GM23338 (cell line): ENCODE results near the gene UCN2.

Experiments used
- CREB1 ChIP-seq: fragments of 250-450 bp; sonication (Bioruptor Pico); IDR thresholded peaks from 2 replicates; pipeline ENCODE4 v1.5.0; 2020; ENCODE audit warnings: low read depth, mild to moderate bottlenecking, moderate library complexity
- EZH2 ChIP-seq: fragments of 200-600 bp; sonication (generic); IDR thresholded peaks from one replicate; pipeline ENCODE4 v1.8.0; 2017; ENCODE audit warnings: antibody characterized with exemption, mild to moderate bottlenecking, low read depth; ENCODE audit not compliant: unreplicated experiment
- EZH2phosphoT487 ChIP-seq: fragments of 200-600 bp; sonication (generic); IDR thresholded peaks from one replicate; pipeline ENCODE4 v1.8.1; 2018; ENCODE audit warnings: antibody characterized with exemption; ENCODE audit not compliant: unreplicated experiment
- JUNB ChIP-seq: IDR thresholded peaks from one replicate; pipeline ENCODE4 v1.6.1; 2016; ENCODE audit warnings: antibody characterized with exemption; ENCODE audit not compliant: unreplicated experiment
- NANOG ChIP-seq: IDR thresholded peaks from 2 replicates; pipeline ENCODE4 v1.6.1; 2016; ENCODE audit warnings: antibody characterized with exemption, borderline replicate concordance
- POLR2AphosphoS5 ChIP-seq: IDR thresholded peaks from 2 replicates; pipeline ENCODE4 v1.6.1; 2016; ENCODE audit warnings: antibody characterized with exemption, low read depth
- TF ChIP-seq, protein P1 (sequence below), 2 experiments: fragments of 200-600 bp in 1 of 2; sonication (generic) in 1 of 2; conservative IDR thresholded peaks; 2 replicates each; pipeline versions ENCODE4 v1.5.1 to v1.6.1; 2016 to 2017; ENCODE audit warnings: antibody characterized with exemption in 2 of 2, low read depth in 2 of 2, mild to moderate bottlenecking in 2 of 2, moderate library complexity in 1 of 2
- TF ChIP-seq, protein P2 (sequence below): IDR thresholded peaks from one replicate; pipeline ENCODE4 v1.6.1; 2018; ENCODE audit warnings: antibody characterized with exemption; ENCODE audit not compliant: unreplicated experiment
- TF ChIP-seq, protein P3 (sequence below): IDR thresholded peaks from 2 replicates; pipeline ENCODE4 v1.6.1; 2016; ENCODE audit warnings: antibody characterized with exemption

DNA sequence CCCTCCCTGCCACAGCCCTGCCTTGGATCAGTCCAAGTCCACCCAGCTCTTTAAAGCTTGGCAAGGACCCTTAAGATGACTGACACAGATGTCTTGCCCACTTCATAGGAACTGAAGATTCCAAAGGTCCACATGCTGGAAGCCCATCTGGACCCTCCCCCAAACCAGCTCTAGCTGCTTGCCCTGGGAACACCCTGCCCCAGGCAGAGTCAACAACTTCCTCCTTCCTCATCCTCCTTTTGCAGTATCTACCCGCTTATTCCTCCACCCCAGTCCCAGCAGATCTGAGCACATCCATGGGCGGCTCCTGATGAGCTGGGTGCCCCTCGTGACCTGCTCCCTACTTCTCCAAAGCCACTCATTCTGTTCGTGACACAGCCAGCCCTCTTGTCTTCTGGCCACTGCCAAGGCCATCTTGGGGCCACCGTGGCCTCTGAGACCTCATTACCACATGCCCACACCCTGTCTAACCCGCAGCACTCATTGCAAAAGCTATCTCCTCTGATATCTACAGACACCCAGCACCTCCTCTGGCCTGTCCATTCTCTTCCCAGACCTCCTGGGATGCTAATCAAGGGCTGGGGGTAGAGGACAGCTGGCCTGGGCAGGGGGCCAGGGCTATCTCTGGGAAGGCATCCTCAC lies 5.0 kb downstream of the UCN2 start:
- TF ChIP-seq EZH2 (no peak), EZH2phosphoT487 (no peak), POLR2AphosphoS5 (no peak), CREB1 (no peak), JUNB (no peak), NANOG (no peak)
- TF ChIP-seq, protein P1, sequence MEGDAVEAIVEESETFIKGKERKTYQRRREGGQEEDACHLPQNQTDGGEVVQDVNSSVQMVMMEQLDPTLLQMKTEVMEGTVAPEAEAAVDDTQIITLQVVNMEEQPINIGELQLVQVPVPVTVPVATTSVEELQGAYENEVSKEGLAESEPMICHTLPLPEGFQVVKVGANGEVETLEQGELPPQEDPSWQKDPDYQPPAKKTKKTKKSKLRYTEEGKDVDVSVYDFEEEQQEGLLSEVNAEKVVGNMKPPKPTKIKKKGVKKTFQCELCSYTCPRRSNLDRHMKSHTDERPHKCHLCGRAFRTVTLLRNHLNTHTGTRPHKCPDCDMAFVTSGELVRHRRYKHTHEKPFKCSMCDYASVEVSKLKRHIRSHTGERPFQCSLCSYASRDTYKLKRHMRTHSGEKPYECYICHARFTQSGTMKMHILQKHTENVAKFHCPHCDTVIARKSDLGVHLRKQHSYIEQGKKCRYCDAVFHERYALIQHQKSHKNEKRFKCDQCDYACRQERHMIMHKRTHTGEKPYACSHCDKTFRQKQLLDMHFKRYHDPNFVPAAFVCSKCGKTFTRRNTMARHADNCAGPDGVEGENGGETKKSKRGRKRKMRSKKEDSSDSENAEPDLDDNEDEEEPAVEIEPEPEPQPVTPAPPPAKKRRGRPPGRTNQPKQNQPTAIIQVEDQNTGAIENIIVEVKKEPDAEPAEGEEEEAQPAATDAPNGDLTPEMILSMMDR (conservative IDR thresholded peaks at IDR 0.05; ENCODE audit: low read depth in 2 of 2), result no peak; a peak in 1 of 4 replicates
- TF ChIP-seq, protein P2, sequence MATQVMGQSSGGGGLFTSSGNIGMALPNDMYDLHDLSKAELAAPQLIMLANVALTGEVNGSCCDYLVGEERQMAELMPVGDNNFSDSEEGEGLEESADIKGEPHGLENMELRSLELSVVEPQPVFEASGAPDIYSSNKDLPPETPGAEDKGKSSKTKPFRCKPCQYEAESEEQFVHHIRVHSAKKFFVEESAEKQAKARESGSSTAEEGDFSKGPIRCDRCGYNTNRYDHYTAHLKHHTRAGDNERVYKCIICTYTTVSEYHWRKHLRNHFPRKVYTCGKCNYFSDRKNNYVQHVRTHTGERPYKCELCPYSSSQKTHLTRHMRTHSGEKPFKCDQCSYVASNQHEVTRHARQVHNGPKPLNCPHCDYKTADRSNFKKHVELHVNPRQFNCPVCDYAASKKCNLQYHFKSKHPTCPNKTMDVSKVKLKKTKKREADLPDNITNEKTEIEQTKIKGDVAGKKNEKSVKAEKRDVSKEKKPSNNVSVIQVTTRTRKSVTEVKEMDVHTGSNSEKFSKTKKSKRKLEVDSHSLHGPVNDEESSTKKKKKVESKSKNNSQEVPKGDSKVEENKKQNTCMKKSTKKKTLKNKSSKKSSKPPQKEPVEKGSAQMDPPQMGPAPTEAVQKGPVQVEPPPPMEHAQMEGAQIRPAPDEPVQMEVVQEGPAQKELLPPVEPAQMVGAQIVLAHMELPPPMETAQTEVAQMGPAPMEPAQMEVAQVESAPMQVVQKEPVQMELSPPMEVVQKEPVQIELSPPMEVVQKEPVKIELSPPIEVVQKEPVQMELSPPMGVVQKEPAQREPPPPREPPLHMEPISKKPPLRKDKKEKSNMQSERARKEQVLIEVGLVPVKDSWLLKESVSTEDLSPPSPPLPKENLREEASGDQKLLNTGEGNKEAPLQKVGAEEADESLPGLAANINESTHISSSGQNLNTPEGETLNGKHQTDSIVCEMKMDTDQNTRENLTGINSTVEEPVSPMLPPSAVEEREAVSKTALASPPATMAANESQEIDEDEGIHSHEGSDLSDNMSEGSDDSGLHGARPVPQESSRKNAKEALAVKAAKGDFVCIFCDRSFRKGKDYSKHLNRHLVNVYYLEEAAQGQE, result no peak
- TF ChIP-seq, protein P3, sequence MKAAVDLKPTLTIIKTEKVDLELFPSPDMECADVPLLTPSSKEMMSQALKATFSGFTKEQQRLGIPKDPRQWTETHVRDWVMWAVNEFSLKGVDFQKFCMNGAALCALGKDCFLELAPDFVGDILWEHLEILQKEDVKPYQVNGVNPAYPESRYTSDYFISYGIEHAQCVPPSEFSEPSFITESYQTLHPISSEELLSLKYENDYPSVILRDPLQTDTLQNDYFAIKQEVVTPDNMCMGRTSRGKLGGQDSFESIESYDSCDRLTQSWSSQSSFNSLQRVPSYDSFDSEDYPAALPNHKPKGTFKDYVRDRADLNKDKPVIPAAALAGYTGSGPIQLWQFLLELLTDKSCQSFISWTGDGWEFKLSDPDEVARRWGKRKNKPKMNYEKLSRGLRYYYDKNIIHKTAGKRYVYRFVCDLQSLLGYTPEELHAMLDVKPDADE, result no peak
